Natural killer cell (primary cell): Measurements from ENCODE around the gene LHPP. TPM values are rescaled to one million over a fixed set of nuclear protein-coding genes. Genes with fewer than 3 reads are reported as not detected.

Experiments used
- ATAC-seq, 3 donors: fragments of 150-1000 bp in 2 of 3; fragments of 200-7000 bp in 1 of 3; cut with Tn5 transposase; 1 replicate in 1 of 3; 2 replicates in 2 of 3; pipeline ENCODE4 v1.10.0; 2021; ENCODE audit warnings: mild to moderate bottlenecking in 2 of 3, moderate library complexity in 2 of 3
- DNase-seq, 2 donors: peaks; one replicate each; pipeline versions ENCODE4 v3.0.0 to v3.0.0-alpha.2; 2013 to 2021; ENCODE audit warnings: mixed read lengths in 1 of 2
- H3K27ac ChIP-seq: one replicate; pipeline ENCODE4 v1.5.1; 2013; ENCODE audit warnings: mild to moderate bottlenecking, low read length
- H3K27me3 ChIP-seq: one replicate; pipeline ENCODE4 v1.6.1; 2013; ENCODE audit warnings: low read length; ENCODE audit not compliant: control insufficient read depth, insufficient read depth
- H3K36me3 ChIP-seq: one replicate; pipeline ENCODE4 v1.6.1; 2013; ENCODE audit warnings: low read length; ENCODE audit not compliant: control insufficient read depth, insufficient read depth
- H3K4me1 ChIP-seq: one replicate; pipeline ENCODE4 v1.6.1; 2013; ENCODE audit warnings: low read length; ENCODE audit not compliant: control insufficient read depth, insufficient read depth
- H3K4me3 ChIP-seq: one replicate; pipeline ENCODE4 v1.5.1; 2013; ENCODE audit warnings: low read length
- H3K9me3 ChIP-seq: one replicate; pipeline ENCODE4 v1.6.1; 2013; ENCODE audit warnings: low read length; ENCODE audit not compliant: control insufficient read depth, insufficient read depth
- H3K27ac Mint-ChIP-seq, 2 donors: one replicate each; pipeline ENCODE4 v1.8.0; 2022; ENCODE audit warnings: mild to moderate bottlenecking in 2 of 2, mixed read lengths in 2 of 2, moderate library complexity in 1 of 2
- H3K27me3 Mint-ChIP-seq, 2 donors: one replicate each; pipeline ENCODE4 v1.8.0; 2022; ENCODE audit warnings: low read depth in 2 of 2, mixed read lengths in 2 of 2
- H3K36me3 Mint-ChIP-seq: one replicate; pipeline ENCODE4 v1.8.0; 2022; ENCODE audit warnings: mixed read lengths
- H3K4me1 Mint-ChIP-seq, 2 donors: one replicate each; pipeline ENCODE4 v1.8.0; 2022; ENCODE audit warnings: mixed read lengths in 2 of 2
- H3K4me3 Mint-ChIP-seq: one replicate; pipeline ENCODE4 v1.8.0; 2022; ENCODE audit warnings: mild to moderate bottlenecking, moderate library complexity, mixed read lengths
- H3K9me3 Mint-ChIP-seq, 2 donors: one replicate each; pipeline ENCODE4 v1.8.0; 2022; ENCODE audit warnings: mixed read lengths in 2 of 2
- CTCF ChIP-seq: fragments of 200-600 bp; IDR thresholded peaks from one replicate; pipeline ENCODE4 v1.8.0; 2022; ENCODE audit warnings: antibody characterized with exemption
- WGBS: methylation state at CpG from one replicate; pipeline ENCODE4 v1.1.7; 2013; ENCODE audit warnings: missing lambda C conversion rate; ENCODE audit not compliant: insufficient coverage; 5-methylcytosine and 5-hydroxymethylcytosine counted together
- intact Hi-C: fragments of 100-400 bp; cut with micrococcal nuclease; formaldehyde crosslinking; loops from one replicate; pipeline ENCODE4 v1.14.2; 2022
- total RNA-seq, 4 donors: library from RNA; stranded (reverse); fragments of 120-200 nt in 1 of 4; gene quantifications; one replicate each; pipeline versions ENCODE4 v1.2.3 to v1.2.4, GENCODE V29; 2013 to 2022

The LHPP gene
- total RNA-seq, 3 donors from 2014 or later (not counting 1 experiment from before 2014, with no cell fraction given): 12.3 to 19.3 (median 14.8) TPM

- H3K4me1 ChIP-seq: no peaks in the 10 kb centered on the region
- H3K9me3 ChIP-seq: no peaks in the 10 kb centered on the region
- H3K4me3 ChIP-seq: no peak overlapping the region
- TF ChIP-seq CTCF: no peak
- intact Hi-C loops: no loop called here
- H3K27me3 Mint-ChIP-seq: no peaks in the 10 kb centered on the region
- H3K27ac ChIP-seq: no peak overlapping the region
- no peaks in the 10 kb centered on the region for H3K36me3 Mint-ChIP-seq
- no peaks in the 10 kb centered on the region for H3K36me3 ChIP-seq
- 89% methylated on average over 11 of the region's 14 CpGs for WGBS
- ATAC-seq (no peak), DNase-seq (no peak)
- no peaks in the 10 kb centered on the region for H3K4me1 Mint-ChIP-seq
- no peak overlapping the region for H3K4me3 Mint-ChIP-seq
- H3K9me3 Mint-ChIP-seq: no peaks in the 10 kb centered on the region
- H3K27ac Mint-ChIP-seq: no peak overlapping the region
- H3K27me3 ChIP-seq: no peaks in the 10 kb centered on the region
Measured at GRCh38 chr10:124552691-124553276, 91.2 kb downstream of the LHPP start.

- H3K27me3 ChIP-seq: no peaks in the 10 kb centered on the region
- H3K27ac ChIP-seq: no peak overlapping the region
- DNase-seq (no peak), ATAC-seq (no peak)
- no peaks in the 10 kb centered on the region for H3K9me3 ChIP-seq
- H3K36me3 ChIP-seq: no peaks in the 10 kb centered on the region
- Mint-ChIP-seq H3K36me3 (no peaks in the 10 kb centered on the region), H3K27ac (no peak overlapping the region), H3K27me3 (no peaks in the 10 kb centered on the region), H3K4me3 (no peak overlapping the region), H3K4me1 (no peaks in the 10 kb centered on the region), H3K9me3 (no peaks in the 10 kb centered on the region)
- no peak overlapping the region for H3K4me3 ChIP-seq
- WGBS: 89% methylated on average over 9 of the region's 10 CpGs
- intact Hi-C loops: no loop called here
- TF ChIP-seq CTCF: no peak
- no peaks in the 10 kb centered on the region for H3K4me1 ChIP-seq
Measured at GRCh38 chr10:124554085-124554858, 92.6 kb downstream of the LHPP start.

- no peak overlapping the region for H3K4me3 ChIP-seq
- H3K36me3 Mint-ChIP-seq: no peaks in the 10 kb centered on the region
- no peak for DNase-seq
- peaks cover 4% of the 10 kb centered on the region for H3K9me3 ChIP-seq
- H3K9me3 Mint-ChIP-seq: peaks cover 3 to 6% of the 10 kb centered on the region in 2 donors
- no peak overlapping the region for H3K27ac Mint-ChIP-seq
- no peak overlapping the region for H3K27ac ChIP-seq
- H3K4me1 Mint-ChIP-seq: peaks cover 0 to 8% of the 10 kb centered on the region in 2 donors
- ATAC-seq: no peak
- no peaks in the 10 kb centered on the region for H3K27me3 ChIP-seq
- no peak for TF ChIP-seq CTCF
- intact Hi-C loops: no loop called here
- H3K4me1 ChIP-seq: no peaks in the 10 kb centered on the region
- H3K36me3 ChIP-seq: no peaks in the 10 kb centered on the region
- WGBS: 96% methylated on average over 7 of the region's 10 CpGs
- no peaks in the 10 kb centered on the region for H3K27me3 Mint-ChIP-seq
- H3K4me3 Mint-ChIP-seq: no peak overlapping the region
Measured at GRCh38 chr10:124557167-124557566, 95.5 kb downstream of the LHPP start.
